GM21367 (cell line): ENCODE data around the gene TMEM259.

Experiments used
- ATAC-seq: cut with Tn5 transposase; IDR thresholded peaks from one replicate; pipeline ENCODE4 v1.9.1; 2021; ENCODE audit not compliant: unreplicated experiment

The TMEM259 gene

DNA sequence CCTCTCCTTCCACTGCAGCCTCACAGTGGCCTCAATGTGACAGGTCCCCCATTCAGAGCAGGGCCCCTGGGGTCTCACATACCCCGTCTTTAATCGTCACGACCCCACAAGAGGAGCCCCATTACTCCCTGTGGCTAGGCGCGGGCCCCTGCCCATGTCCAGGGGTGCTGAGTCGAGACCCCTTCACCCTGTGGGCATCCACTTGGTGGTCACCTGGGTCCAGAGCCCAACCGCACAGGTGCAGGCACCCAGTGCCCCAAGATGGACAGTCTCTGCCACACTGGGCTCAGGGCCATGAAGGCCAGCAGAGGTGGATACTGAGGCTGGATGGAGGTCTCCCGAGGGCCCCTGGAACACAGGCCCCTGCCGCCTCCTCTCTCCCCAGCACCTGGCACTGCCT is 3.0 kb downstream of the TMEM259 start:
- ATAC-seq: no peak

DNA sequence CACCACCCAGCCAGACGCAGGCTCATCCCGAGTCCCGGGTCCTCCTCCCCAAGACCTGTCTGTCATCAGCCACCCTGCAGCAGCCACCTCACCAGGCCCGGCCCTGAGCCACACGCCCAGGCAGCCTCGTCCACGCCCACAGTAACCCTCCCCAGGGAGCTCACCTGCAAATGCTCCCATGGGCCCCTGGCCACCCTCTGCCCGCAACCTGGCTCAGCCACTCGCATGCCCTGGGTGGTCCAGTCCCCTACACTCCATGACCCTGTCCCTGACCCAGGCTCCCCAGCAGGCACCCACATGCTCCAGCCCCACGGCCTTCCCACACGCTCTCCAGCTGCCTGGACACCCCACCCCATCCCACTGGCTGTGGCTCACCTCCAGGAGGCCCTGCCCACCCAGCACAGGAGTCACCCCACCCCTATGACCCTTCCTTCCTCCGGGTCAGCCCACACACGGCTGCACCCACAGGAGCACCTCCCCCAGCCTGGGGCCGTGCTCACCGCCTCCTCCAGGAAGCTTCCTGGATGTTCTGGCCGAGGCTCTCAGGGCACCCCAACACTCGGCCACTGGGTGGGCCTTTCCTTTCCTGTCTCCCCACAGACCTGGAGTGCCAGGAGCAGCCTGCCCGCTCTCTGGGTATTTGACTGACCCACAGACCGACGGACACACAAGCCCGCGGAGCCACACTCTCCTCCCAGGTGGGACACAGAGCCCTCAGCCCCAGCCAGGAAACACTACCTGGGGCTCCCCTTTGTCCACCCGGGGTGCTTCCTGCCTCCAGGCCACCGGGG is 3.6 kb downstream of the TMEM259 start:
- ATAC-seq: no peak

DNA sequence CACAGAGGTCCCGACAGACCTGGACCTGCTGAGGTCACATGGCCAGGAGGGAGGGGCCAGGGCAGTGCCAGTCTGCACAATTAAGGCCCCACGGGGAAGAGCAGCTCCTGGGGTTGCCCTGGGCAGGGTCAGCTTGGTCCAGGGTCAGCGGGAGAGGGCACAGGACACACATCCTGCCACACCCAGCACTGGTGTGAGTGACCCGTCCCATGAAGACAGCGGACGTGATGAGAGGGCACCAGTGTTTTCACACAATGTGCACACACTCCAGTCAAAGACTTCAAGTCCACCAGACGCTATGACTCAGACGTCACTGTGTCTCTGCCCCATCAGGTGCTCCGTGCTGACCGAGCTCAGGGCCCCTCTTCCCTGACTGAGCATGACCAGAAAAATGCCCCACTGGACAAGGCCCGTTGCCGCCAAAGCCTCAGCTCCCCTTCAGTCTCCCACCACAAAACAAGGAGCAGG is 4.2 kb downstream of the TMEM259 start:
- ATAC-seq: no peak

DNA sequence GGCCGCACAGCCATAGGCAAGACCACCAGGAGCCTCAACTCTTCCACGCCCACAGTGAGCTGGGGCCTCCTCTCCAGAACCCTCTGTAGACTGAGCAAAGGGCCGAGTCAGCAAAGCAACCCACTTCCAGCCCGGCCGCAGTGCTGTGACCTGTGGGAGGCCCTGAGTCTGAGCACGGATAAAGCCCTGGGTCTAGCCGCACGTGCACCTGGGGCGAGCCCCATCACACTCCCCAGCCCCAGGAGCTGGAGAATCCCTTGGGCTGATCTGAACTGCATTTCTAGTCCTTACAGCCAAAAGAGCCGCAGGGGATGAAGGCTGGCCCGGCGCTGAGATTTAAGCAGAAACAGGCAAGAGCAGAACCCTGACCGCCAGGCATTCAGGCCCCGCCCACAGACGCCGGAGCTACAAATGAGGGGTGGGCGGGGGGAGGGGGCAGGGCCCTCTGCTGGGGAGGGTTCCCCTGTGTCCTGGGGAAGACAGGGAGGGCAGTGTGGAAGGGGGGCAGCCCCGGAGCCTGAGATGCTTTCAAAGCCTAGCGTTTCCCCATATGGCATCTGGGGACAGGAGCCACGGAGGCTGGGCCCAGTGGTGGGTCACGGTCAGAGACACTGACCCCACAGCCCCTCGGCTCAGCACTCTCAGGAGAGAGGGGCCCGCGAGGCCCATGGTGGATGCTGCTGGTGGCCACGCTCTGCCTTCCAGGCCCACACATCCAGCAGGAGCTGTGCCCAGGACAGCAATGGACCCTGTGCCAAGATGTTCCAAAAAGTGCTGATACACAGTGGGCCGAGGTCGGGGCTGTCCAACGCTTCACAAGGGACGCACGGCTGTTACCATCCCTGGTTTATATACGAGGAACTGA is 4.9 kb downstream of the TMEM259 start:
- no peak for ATAC-seq

GRCh38 chr19:1015061-1015781 is 5.7 kb downstream of the TMEM259 start:
- ATAC-seq: no peak

- no peak for ATAC-seq
These were observed 6.5 kb downstream of the TMEM259 start for GRCh38 chr19:1014161-1015060.

DNA sequence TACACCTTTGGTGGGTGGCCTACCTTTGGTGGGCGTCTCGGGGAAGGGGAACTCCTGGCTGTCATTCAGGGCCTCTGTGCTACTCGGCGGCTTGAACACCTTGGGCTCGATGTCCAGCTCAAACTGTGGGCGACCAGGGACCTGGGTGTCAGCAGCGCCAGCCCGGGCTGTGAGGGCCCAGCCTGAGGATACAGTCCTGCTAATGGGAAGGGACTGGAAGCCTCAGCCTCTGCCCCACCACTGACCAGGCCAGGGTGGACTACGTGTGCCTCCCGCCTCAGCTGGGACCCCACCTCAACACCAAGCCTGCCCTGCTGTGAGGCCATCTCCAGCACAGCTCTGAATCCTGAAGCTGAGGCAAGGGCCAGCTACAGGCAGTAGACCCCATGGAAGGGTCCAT is 7.7 kb downstream of the TMEM259 start:
- no peak for ATAC-seq

GRCh38 chr19:1012334-1012733 is 8.6 kb downstream of the TMEM259 start:
- no peak for ATAC-seq

- no peak for ATAC-seq
These were observed 9.0 kb downstream of the TMEM259 start for GRCh38 chr19:1011831-1012333.

DNA sequence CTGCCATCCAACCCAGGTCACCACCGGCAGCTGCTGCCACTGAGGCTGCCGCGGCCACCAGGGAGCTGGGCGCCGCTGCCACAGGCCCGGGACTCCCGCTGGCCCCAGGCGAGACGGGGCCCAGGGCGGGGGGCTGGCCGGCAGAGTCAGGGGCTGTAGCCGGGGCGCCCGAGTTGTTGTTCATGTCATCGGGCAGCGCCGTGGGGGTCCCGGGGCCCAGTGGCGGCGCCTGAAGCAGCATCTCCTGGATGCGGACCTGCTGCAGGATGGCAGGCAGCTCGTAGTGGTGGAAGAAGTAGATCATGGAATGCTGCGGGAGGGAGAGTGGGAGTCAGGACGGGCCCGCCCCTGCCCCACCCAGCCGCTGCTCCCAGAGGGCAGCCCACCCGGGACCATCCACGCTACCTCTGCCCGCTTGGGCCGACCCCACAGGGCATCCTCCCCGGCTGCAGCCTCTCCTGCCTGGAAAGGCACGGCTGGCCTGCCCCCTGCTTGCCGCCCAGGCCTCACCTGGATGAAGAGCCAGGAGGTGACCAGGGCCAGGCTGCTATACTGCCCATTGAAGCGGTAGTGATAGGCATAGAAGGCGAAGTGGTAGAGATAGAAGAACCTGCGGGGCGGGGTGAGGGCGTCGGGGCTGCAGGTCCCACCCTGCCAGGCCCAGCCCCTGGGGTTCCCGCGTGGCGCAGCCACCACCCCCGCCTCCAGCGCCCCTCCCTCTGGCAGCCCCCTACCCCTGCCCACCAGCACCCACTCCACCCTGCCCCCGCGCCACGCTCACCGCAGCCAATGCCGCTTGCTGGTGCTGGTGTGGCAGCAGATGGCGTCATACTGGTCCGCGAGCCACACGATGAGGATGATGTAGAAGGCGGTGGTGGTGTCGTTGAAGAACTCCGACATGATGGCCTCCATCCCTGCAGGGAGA is 10.1 kb downstream of the TMEM259 start:
- no peak for ATAC-seq

GRCh38 chr19:1009981-1010538 is 10.9 kb downstream of the TMEM259 start:
- ATAC-seq: no peak

- no peak for ATAC-seq
These were observed 11.6 kb downstream of the TMEM259 start for GRCh38 chr19:1009041-1009980.

DNA sequence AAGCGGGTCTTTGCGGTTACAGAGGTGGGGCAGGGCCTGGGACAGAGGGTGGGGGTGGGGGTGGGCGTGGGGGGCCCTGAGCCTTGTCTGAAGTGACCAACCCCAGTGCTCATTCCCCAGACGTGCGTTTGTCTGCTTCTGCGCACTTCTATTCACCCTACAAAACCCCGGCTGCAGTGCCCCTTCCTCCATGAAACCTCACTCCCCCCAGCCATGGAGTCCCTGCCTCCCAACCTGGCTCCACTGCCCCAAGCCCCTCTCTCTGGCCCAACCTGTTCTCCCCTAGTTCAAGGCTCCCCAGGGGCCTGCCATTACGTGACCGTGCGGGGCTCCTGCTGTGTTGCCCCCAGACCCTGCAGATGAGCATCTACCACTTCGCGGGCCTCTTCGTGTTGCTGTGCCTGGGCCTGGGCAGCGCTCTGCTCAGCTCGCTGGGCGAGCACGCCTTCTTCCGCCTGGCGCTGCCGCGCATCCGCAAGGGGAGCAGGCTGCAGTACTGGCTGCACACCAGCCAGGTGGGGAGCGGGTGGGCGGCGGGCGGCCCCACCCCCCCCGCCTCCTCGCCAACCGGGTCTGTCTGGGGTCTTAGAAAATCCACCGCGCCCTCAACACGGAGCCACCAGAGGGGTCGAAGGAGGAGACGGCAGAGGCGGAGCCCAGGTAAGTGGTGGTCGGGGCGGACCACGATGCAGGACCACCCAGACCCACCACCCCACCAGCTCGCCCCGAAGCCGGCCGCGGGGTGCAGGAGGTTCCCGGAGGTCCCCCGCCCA is 12.5 kb downstream of the TMEM259 start:
- no peak for ATAC-seq

DNA sequence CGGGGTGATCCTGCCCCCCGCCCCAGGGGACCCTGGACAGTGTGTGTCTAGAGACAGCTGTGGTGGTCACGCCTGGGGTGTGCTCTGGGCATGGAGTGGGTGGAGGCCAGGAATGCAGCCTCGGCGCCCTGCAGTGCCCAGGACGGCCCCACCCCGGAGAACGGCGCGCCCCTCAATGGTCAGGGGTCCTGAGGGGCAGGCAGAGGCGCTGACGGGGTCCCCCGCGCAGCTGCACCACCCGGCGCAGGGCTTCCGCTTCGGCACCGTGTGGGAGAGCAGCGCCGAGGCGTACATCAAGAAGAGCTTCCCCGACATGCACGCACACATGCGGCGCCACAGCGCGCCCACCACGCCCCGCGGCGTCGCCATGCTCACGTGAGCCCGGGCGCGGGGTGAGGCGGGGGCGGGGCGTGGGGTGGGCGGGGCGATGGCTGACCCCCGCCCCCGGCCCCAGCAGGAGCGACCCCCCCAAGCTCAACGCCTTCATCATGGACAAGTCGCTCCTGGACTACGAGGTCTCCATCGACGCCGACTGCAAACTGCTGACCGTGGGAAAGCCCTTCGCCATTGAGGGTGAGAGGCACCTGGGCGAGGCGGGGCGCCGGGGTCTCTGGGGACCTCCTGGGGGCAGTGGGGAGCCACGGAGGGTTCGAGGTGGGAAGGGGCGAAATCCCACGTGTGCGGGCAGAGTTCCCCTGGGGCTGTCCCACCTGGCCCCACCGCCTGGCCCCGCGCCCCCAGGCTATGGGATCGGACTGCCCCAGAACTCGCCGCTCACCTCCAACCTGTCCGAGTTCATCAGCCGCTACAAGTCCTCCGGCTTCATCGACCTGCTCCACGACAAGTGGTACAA is 13.3 kb downstream of the TMEM259 start:
- no peak for ATAC-seq

GRCh38 chr19:1006711-1007398 is 14.1 kb downstream of the TMEM259 start:
- ATAC-seq: no peak
